ENCODE measurements around the gene PGAM4. TPM values are rescaled to one million over a fixed set of nuclear protein-coding genes. Genes with fewer than 3 reads are reported as not detected.

PGAM4 gene
- not detected for total RNA-seq

DNA sequence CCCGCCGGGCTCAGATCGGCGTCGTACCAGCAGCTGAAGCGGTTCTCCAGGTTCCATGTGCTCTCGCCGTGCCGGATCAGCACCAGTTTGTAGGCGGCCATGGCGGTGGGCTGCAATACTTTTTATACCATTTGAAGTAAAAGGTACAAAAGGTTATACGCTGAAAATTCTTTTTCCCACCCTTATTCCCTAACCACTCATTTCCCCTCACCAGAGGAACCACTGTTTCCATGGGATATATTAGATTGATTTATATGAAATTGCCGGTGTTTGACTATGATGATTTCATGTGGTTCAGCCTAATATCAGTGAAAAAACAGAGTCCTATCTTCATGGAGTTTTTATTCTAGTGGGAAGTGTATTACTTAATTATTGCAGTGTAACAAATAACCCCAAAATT lies at the start of gene PGAM4:
Gene PGAM4, minus strand, starts transcription at position 101 of the 400 bp plus-strand sequence. Its CDS starts 0 bp downstream, at position 101.
- H3K4me3 ChIP-seq (replicated peaks in 1 of 3): no peak within 1 kb of the TSS
- WGBS, 2 donors: 99% methylated on average over 13 of the region's 13 CpGs
- no peaks in the 10 kb centered on the region for H3K4me1 ChIP-seq
- H3K27me3 ChIP-seq: no peaks in the 10 kb centered on the region
- TF ChIP-seq POLR2A (IDR thresholded peaks at IDR 0.05): no peak
- TF ChIP-seq, protein P1, sequence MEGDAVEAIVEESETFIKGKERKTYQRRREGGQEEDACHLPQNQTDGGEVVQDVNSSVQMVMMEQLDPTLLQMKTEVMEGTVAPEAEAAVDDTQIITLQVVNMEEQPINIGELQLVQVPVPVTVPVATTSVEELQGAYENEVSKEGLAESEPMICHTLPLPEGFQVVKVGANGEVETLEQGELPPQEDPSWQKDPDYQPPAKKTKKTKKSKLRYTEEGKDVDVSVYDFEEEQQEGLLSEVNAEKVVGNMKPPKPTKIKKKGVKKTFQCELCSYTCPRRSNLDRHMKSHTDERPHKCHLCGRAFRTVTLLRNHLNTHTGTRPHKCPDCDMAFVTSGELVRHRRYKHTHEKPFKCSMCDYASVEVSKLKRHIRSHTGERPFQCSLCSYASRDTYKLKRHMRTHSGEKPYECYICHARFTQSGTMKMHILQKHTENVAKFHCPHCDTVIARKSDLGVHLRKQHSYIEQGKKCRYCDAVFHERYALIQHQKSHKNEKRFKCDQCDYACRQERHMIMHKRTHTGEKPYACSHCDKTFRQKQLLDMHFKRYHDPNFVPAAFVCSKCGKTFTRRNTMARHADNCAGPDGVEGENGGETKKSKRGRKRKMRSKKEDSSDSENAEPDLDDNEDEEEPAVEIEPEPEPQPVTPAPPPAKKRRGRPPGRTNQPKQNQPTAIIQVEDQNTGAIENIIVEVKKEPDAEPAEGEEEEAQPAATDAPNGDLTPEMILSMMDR (IDR thresholded peaks at IDR 0.05): no peak
- intact Hi-C loops (cut with DNase I): no loop called here
- H3K9me3 ChIP-seq: no peaks in the 10 kb centered on the region
- DNase-seq: no peak
- no peak within 1 kb of the TSS for H3K27ac ChIP-seq
- no peaks in the 10 kb centered on the region for H3K36me3 ChIP-seq

DNA sequence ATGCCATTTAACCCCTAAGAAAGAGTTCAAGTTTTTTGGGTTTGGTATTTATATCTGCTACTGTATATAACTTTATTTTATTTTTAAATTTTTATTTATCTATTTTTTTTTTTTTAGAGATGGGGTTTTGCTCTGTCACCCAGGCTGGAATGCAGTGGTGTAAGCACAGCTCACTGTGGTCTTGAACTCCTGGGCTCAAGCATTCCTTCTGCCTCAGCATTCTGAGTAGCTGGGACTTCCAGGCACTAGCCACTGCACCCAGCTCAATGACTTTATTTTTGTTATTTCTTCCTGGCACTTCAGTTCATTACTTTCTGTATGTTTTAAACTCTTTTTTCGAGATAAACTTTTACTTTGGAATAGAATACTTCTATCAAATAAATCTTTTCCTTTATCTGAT lies 42.4 kb upstream of the PGAM4 start:
- intact Hi-C loops (cut with DNase I): no loop called here
- TF ChIP-seq, protein P1 (IDR thresholded peaks at IDR 0.05): no peak
- no peak for TF ChIP-seq POLR2A (IDR thresholded peaks at IDR 0.05)
- no peaks in the 10 kb centered on the region for H3K27me3 ChIP-seq
- H3K4me1 ChIP-seq: no peaks in the 10 kb centered on the region
- 100% methylated on average over 1 of the region's 1 CpG for whole genome bisulfite sequencing, 2 donors
- H3K4me3 ChIP-seq (replicated peaks in 1 of 3): no peak overlapping the region
- no peaks in the 10 kb centered on the region for H3K36me3 ChIP-seq
- H3K9me3 ChIP-seq: no peaks in the 10 kb centered on the region
- no peak overlapping the region for H3K27ac ChIP-seq
- no peak for DNase-seq

DNA sequence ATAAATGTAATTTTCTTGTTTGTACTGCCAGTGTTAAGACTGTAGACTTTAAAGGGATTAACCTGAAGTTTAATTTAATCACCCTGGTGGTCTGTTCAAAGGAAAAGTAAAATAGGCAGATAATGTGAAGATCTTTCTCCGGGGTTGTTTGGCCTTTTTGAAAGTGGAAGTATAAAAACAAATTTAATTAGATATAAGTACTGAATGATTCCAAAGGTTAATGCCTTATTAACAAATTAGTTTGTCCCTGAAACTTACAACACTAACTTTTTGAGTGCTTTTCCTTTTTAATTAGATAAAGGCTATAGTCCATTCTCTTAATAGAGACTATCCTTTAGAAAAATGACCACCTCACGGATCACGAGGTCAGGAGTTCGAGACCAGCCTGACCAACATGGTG lies 10.4 kb upstream of the PGAM4 start:
- H3K27me3 ChIP-seq: no peaks in the 10 kb centered on the region
- no peak overlapping the region for H3K4me3 ChIP-seq (replicated peaks in 1 of 3)
- DNase-seq: no peak
- H3K36me3 ChIP-seq: no peaks in the 10 kb centered on the region
- WGBS, 2 donors: 92 to 93% methylated on average over 4 of the region's 4 CpGs
- intact Hi-C loops (cut with DNase I): no loop called here
- H3K4me1 ChIP-seq: no peaks in the 10 kb centered on the region
- TF ChIP-seq POLR2A (IDR thresholded peaks at IDR 0.05): no peak
- TF ChIP-seq, protein P1 (IDR thresholded peaks at IDR 0.05): no peak
- no peak overlapping the region for H3K27ac ChIP-seq
- H3K9me3 ChIP-seq: no peaks in the 10 kb centered on the region

DNA sequence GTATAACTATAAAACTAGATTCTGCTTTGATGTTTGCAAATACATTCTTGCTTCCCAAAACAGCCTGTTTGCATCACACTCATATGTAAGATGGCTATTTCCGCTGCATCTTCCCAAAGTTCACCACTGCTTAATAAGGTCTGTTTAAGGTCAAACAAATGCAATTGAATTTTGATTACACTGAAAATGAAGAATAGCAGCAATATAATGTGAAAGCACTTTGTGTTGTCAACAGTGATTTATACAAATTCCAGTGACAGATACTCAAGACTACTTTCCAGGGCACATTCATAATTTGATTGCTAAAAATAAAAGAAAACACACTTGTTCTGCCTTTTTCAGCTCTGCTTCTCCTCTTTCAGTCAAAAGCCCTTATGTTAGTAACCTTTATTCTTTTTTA lies 8.1 kb upstream of the PGAM4 start:
- Histone ChIP-seq H3K27me3 (no peaks in the 10 kb centered on the region), H3K27ac (no peak overlapping the region), H3K9me3 (no peaks in the 10 kb centered on the region), H3K36me3 (no peaks in the 10 kb centered on the region), H3K4me3 (replicated peaks in 1 of 3) (no peak overlapping the region), H3K4me1 (no peaks in the 10 kb centered on the region)
- intact Hi-C loops (cut with DNase I): no loop called here
- DNase-seq: no peak
- no peak for TF ChIP-seq POLR2A (IDR thresholded peaks at IDR 0.05)
- TF ChIP-seq, protein P1 (IDR thresholded peaks at IDR 0.05): no peak
- 93 to 100% methylated on average over 1 of the region's 1 CpG for WGBS, 2 donors

DNA sequence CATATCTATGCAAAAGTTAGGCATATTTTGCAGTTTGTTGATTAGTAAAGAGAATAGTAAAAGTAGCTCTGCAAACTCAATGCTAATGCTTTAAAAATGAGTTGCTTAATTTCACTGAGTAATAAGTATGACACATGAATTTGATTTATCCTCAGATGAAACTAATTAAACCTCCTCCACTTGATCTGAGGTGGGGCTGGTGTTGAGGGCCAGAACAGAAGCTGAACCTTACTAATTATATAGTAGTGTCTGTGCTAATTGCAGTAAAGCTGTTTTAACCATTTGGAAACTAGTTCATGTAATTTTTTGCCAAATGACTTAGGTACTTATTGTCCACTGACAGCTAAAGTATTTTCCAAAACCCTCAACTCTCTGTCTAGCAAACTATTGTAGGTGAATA lies 7.7 kb upstream of the PGAM4 start:
- Histone ChIP-seq H3K9me3 (no peaks in the 10 kb centered on the region), H3K27me3 (no peaks in the 10 kb centered on the region), H3K36me3 (no peaks in the 10 kb centered on the region), H3K27ac (no peak overlapping the region), H3K4me1 (no peaks in the 10 kb centered on the region), H3K4me3 (replicated peaks in 1 of 3) (no peak overlapping the region)
- intact Hi-C loops (cut with DNase I): no loop called here
- TF ChIP-seq, protein P1 (IDR thresholded peaks at IDR 0.05): no peak
- TF ChIP-seq POLR2A (IDR thresholded peaks at IDR 0.05): no peak
- no peak for DNase-seq

Measured in thyroid gland (tissue), 4 donors.